Breast epithelium (tissue), 3 donors: ENCODE results near the gene C6orf62.

Experiments
- POLR2A ChIP-seq: fragments of 450-650 bp; IDR thresholded peaks from one replicate; pipeline ENCODE4 v1.6.1; 2016; ENCODE audit warnings: antibody characterized with exemption, mild to moderate bottlenecking, moderate library complexity
- TF ChIP-seq, protein P1 (sequence below), 3 donors: fragments of 450-650 bp; IDR thresholded peaks; one replicate each; pipeline ENCODE4 v1.5.1; 2016 to 2017; ENCODE audit warnings: antibody characterized with exemption in 3 of 3, mild to moderate bottlenecking in 3 of 3, moderate library complexity in 3 of 3

DNA sequence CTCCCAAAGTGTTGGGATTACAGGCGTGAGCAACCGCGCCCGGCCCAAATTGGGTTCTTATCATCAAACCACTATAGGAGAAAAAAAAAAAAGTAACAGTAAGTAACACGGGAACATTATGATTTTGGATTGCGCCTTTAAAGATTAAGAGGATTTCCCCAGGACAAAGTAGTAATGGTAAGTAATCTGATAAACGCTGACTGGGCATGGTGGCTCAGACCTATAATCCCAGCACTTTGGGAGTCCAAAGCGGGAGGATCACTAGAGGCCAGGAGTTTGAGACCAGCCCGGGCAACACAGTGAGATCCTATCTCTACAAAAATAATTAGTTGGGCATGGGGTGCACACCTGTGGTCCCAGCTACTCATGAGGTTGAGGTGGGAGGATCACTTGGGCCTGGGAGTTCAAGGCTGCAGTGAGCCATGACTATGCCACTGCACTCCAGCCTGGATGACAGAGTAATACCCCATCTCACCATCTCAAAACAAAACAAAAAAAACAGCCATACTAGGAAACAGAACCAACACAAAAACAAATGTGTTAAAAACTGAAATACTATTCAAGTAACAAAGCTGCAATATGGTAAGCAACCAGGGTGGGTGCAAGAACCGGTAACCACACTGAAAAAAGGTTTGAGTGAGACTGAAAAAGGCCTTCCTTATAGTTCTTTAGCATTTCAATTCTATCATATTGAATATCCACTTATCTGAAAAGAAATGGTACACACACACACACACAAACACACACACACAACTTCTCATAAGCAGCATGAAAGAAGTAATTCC, 8.2 kb downstream of the C6orf62 start:
- TF ChIP-seq, protein P1, sequence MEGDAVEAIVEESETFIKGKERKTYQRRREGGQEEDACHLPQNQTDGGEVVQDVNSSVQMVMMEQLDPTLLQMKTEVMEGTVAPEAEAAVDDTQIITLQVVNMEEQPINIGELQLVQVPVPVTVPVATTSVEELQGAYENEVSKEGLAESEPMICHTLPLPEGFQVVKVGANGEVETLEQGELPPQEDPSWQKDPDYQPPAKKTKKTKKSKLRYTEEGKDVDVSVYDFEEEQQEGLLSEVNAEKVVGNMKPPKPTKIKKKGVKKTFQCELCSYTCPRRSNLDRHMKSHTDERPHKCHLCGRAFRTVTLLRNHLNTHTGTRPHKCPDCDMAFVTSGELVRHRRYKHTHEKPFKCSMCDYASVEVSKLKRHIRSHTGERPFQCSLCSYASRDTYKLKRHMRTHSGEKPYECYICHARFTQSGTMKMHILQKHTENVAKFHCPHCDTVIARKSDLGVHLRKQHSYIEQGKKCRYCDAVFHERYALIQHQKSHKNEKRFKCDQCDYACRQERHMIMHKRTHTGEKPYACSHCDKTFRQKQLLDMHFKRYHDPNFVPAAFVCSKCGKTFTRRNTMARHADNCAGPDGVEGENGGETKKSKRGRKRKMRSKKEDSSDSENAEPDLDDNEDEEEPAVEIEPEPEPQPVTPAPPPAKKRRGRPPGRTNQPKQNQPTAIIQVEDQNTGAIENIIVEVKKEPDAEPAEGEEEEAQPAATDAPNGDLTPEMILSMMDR (IDR thresholded peaks at IDR 0.05), result no peak
- no peak for TF ChIP-seq POLR2A
